ENCODE data around the gene PEX3. TPM values are rescaled to one million over a fixed set of nuclear protein-coding genes. Genes with fewer than 3 reads are reported as not detected.
A peak's percentile ranks its signal among the peaks of the same experiment; 100 is the strongest.

Gene PEX3
- total RNA-seq, 1 experiment from 2014 or later = 17.9 TPM

DNA sequence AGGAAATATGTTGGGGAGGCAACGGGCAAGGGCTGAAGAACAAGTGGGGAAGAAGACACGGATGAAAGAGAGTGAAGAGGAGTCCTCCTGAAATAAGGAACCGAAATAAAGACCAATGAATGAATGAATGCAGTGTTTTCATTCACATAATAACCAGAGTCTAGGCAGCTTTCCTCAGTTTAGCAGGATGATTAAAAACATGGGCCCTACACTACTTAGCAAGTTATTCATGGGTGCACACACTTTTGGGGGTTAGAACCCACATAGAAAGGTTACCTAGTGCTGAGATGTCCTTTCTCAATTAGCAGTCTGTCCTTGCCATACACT lies 66.8 kb downstream of the PEX3 start:
- Mint-ChIP-seq H3K9me3 (no peaks in the 10 kb centered on the region; a peak in 1 of 5 replicates), H3K36me3 (ENCODE audit: insufficient read depth in 1 of 3, low read depth in 3 of 3) (peaks cover 0 to 4% (median 0%) of the 10 kb centered on the region in 3 experiments; a peak in 2 of 7 replicates), H3K27me3 (ENCODE audit: low read depth) (peaks cover 50% of the 10 kb centered on the region), H3K4me3 (no peak overlapping the region), H3K27ac (0 out of 7 replicates have a peak overlapping the region, but pooled peaks of 1 of the 3 experiments have one; percentile 27), H3K4me1 (peaks cover 26 to 35% of the 10 kb centered on the region in 2 experiments)
- H3K4me2 ChIP-seq (ENCODE audit: insufficient read depth, insufficient read length, low read length) = no peak overlapping the region
- no peak overlapping the region for H3K23ac ChIP-seq (ENCODE audit: insufficient read length, low read depth, low read length)
- no peak overlapping the region for H2AK5ac ChIP-seq (ENCODE audit: insufficient read length, low read length)
- H4K91ac ChIP-seq (ENCODE audit: insufficient read length, low read depth, low read length) = no peak overlapping the region
- no peak overlapping the region for H2AFZ ChIP-seq (ENCODE audit: low read length)
- no peak overlapping the region for H2BK15ac ChIP-seq (ENCODE audit: low read depth, low read length)
- TF ChIP-seq, protein P1, sequence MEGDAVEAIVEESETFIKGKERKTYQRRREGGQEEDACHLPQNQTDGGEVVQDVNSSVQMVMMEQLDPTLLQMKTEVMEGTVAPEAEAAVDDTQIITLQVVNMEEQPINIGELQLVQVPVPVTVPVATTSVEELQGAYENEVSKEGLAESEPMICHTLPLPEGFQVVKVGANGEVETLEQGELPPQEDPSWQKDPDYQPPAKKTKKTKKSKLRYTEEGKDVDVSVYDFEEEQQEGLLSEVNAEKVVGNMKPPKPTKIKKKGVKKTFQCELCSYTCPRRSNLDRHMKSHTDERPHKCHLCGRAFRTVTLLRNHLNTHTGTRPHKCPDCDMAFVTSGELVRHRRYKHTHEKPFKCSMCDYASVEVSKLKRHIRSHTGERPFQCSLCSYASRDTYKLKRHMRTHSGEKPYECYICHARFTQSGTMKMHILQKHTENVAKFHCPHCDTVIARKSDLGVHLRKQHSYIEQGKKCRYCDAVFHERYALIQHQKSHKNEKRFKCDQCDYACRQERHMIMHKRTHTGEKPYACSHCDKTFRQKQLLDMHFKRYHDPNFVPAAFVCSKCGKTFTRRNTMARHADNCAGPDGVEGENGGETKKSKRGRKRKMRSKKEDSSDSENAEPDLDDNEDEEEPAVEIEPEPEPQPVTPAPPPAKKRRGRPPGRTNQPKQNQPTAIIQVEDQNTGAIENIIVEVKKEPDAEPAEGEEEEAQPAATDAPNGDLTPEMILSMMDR (conservative IDR thresholded peaks at IDR 0.05) = no peak
- no peaks in the 10 kb centered on the region for H3K27me3 ChIP-seq (ENCODE audit: insufficient read depth, low read length)
- no peak overlapping the region for H2BK5ac ChIP-seq (ENCODE audit: insufficient read length, low read length)
- H4K5ac ChIP-seq (ENCODE audit: insufficient read length, low read depth, low read length) = no peak overlapping the region
- H2BK20ac ChIP-seq (ENCODE audit: low read depth, low read length, poor library complexity, severe bottlenecking) = no peak overlapping the region
- no peaks in the 10 kb centered on the region for H3K79me2 ChIP-seq (ENCODE audit: insufficient read depth, low read length)
- peaks cover 3% of the 10 kb centered on the region; the same call in 1 of the 2 replicates for H3K4me1 ChIP-seq (ENCODE audit: insufficient read depth, low read length)
- no peak overlapping the region for H3K27ac ChIP-seq (ENCODE audit: insufficient read length, low read depth, low read length)
- no peak overlapping the region for H3K4ac ChIP-seq (ENCODE audit: low read depth, low read length)
- H3K14ac ChIP-seq (ENCODE audit: insufficient read depth, low read length) = no peak overlapping the region
- no peaks in the 10 kb centered on the region for H4K20me1 ChIP-seq (ENCODE audit: control insufficient read depth, insufficient read depth, insufficient read length)
- no peak overlapping the region for H3K56ac ChIP-seq (ENCODE audit: insufficient read length, low read depth, low read length)
- DNase-seq = no peak
- H3K79me1 ChIP-seq (ENCODE audit: insufficient read depth, low read depth, low read length, poor library complexity, severe bottlenecking) = no peaks in the 10 kb centered on the region
- no peaks in the 10 kb centered on the region for H3K9me3 ChIP-seq (ENCODE audit: control insufficient read depth, low read depth, low read length)
- H3T11ph ChIP-seq (ENCODE audit: low read length) = no peak overlapping the region
- no peak overlapping the region for H2BK120ac ChIP-seq (ENCODE audit: low read depth, low read length, poor library complexity, severe bottlenecking)
- H3K23me2 ChIP-seq (ENCODE audit: insufficient read length, low read depth, low read length, poor library complexity, severe bottlenecking) = no peaks in the 10 kb centered on the region
- H2BK12ac ChIP-seq (ENCODE audit: insufficient read length, low read depth, low read length) = no peak overlapping the region
- no peak overlapping the region for H3K9ac ChIP-seq (ENCODE audit: extremely low read depth, insufficient read length, low read length)
- H4K8ac ChIP-seq (replicated peaks; ENCODE audit: insufficient read length, low read depth, low read length) = no peak overlapping the region
- H3K18ac ChIP-seq (ENCODE audit: insufficient read length, low read depth, low read length) = no peak overlapping the region
- WGBS (ENCODE audit: extremely low coverage, insufficient read length, low lambda C conversion rate) = no CpG with 5 or more reads among the region's 3 CpGs
